GM21526 (cell line): ENCODE results near the gene C3.
"Not testable (repeated sequence)": the region's sequence is repeated elsewhere in the genome, so short reads cannot be mapped to it uniquely, and the experiment has no call there.

ENCODE experiments used
- ATAC-seq: cut with Tn5 transposase; IDR thresholded peaks from one replicate; pipeline ENCODE4 v1.9.1; 2021; ENCODE audit warnings: moderate library complexity; ENCODE audit not compliant: unreplicated experiment, low FRiP score

The C3 gene

GRCh38 chr19:6720369-6721137 lies at the start of gene C3:
TSS of gene C3 (minus strand) at chr19:6720650. CDS start at chr19:6720589, 61 bp downstream.
- ATAC-seq, result no peak

- ATAC-seq, result no peak
Measured at GRCh38 chr19:6769006-6769619, 48.7 kb upstream of the C3 start.

- ATAC-seq, result no peak
Measured at GRCh38 chr19:6768236-6768785, 47.9 kb upstream of the C3 start.

GRCh38 chr19:6767357-6768235 lies 47.1 kb upstream of the C3 start, which contains the start of gene SH2D3A:
TSS of gene SH2D3A (minus strand) at chr19:6767435. CDS start at chr19:6763748, 3,687 bp downstream.
- ATAC-seq, result peak; percentile 49

- ATAC-seq, result peak; percentile 23
Measured at GRCh38 chr19:6767081-6767356, 46.6 kb upstream of the C3 start.

- ATAC-seq, result no peak
Measured at GRCh38 chr19:6766357-6767080, 46.1 kb upstream of the C3 start.

- no peak for ATAC-seq
Measured at GRCh38 chr19:6765738-6766356, 45.4 kb upstream of the C3 start.

GRCh38 chr19:6762253-6762797 lies 41.9 kb upstream of the C3 start:
- ATAC-seq, result not testable (repeated sequence)

- no peak for ATAC-seq
Measured at GRCh38 chr19:6761053-6761676, 40.7 kb upstream of the C3 start.

GRCh38 chr19:6760606-6761005 lies 40.2 kb upstream of the C3 start:
- no peak for ATAC-seq

GRCh38 chr19:6754653-6755463 lies 34.4 kb upstream of the C3 start:
- ATAC-seq, result no peak

GRCh38 chr19:6754136-6754535 lies 33.7 kb upstream of the C3 start:
- peak; percentile 14 for ATAC-seq

- ATAC-seq, result peak; percentile 47
Measured at GRCh38 chr19:6753178-6754031, 33.0 kb upstream of the C3 start.

GRCh38 chr19:6752256-6753177 lies 32.1 kb upstream of the C3 start:
- ATAC-seq, result no peak

GRCh38 chr19:6751189-6751588 lies 30.7 kb upstream of the C3 start:
- ATAC-seq, result no peak

GRCh38 chr19:6750062-6750461 lies 29.6 kb upstream of the C3 start:
- no peak for ATAC-seq
